Subcutaneous adipose tissue (tissue), 4 donors: ENCODE results near the gene ZBTB45. TPM values are rescaled to one million over a fixed set of nuclear protein-coding genes. Genes with fewer than 3 reads are reported as not detected.

Source experiments
- total RNA-seq, 4 donors: library from RNA; depleted of rRNA; stranded (reverse); fragments of >200 nt; gene quantifications; one replicate each; pipeline ENCODE4 v1.1.0, GENCODE V29; 2016
- TF ChIP-seq, protein P1 (sequence below): fragments of 450-650 bp; IDR thresholded peaks from one replicate; pipeline ENCODE4 v1.5.1; 2016; ENCODE audit warnings: low read depth, mild to moderate bottlenecking, control low read depth, antibody characterized with exemption, moderate library complexity

Gene ZBTB45
- total RNA-seq, 4 donors from 2014 or later, result 5.5 to 10.2 (median 6.2) TPM

GRCh38 chr19:58536852-58537798 is 17.5 kb upstream of the ZBTB45 start:
- TF ChIP-seq, protein P1, sequence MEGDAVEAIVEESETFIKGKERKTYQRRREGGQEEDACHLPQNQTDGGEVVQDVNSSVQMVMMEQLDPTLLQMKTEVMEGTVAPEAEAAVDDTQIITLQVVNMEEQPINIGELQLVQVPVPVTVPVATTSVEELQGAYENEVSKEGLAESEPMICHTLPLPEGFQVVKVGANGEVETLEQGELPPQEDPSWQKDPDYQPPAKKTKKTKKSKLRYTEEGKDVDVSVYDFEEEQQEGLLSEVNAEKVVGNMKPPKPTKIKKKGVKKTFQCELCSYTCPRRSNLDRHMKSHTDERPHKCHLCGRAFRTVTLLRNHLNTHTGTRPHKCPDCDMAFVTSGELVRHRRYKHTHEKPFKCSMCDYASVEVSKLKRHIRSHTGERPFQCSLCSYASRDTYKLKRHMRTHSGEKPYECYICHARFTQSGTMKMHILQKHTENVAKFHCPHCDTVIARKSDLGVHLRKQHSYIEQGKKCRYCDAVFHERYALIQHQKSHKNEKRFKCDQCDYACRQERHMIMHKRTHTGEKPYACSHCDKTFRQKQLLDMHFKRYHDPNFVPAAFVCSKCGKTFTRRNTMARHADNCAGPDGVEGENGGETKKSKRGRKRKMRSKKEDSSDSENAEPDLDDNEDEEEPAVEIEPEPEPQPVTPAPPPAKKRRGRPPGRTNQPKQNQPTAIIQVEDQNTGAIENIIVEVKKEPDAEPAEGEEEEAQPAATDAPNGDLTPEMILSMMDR, result no peak

- TF ChIP-seq, protein P1, result no peak
Measured at GRCh38 chr19:58535857-58536256, 16.2 kb upstream of the ZBTB45 start.

- TF ChIP-seq, protein P1, result no peak
Measured at GRCh38 chr19:58531034-58531840, 11.6 kb upstream of the ZBTB45 start.

GRCh38 chr19:58529405-58529804 is 9.8 kb upstream of the ZBTB45 start:
- TF ChIP-seq, protein P1, result no peak

DNA sequence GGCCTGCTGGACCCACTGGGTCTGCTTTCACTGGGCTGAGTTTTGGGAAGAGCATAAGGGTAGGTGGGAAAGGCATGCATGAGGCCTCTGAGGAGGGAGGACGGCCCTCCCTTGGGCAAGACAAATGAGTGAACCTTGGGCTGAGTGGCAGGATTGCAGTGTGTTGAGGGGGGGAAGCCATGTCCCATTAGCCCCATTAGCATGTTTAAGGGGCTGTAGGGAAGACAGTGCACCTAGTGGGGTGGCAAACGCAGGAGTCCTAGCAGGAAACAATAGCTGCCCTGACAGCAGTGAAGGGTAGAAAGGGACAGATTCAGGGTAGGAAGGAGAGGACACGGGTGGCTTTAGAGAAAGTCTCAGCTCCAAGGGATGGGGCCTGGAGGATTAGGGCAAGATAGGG is 3.1 kb upstream of the ZBTB45 start:
- TF ChIP-seq, protein P1, result no peak

DNA sequence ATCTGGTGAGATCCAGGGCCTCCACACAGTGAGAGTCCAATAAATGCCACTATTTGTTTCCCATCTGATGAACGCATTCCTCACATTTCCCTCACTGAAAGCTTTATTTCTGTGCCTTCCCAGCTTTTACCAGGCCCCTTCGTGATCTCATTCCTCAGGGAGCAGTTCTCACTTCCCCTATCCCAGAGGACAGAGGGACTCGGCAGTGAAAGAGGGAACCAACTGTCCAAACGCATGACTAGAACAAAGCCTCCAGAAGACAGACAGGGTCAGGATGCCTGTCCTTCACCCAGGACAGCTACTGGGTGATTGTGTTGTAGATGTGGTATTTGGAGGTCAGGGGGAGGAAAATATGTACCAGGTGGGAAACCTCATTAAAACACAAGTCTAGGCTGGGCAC is 2.0 kb upstream of the ZBTB45 start:
- TF ChIP-seq, protein P1, result no peak

GRCh38 chr19:58520257-58520599 is 618 bp upstream of the ZBTB45 start:
- TF ChIP-seq, protein P1, result no peak
